ENCODE results near the gene RIC1. TPM values are rescaled to one million over a fixed set of nuclear protein-coding genes. Genes with fewer than 3 reads are reported as not detected.

Gene RIC1
- total and polyA plus RNA-seq, 9 of the 15 experiments (the other 6 are each of a cell fraction or from before 2014, with no cell fraction given): 3.2 to 25.8 (median 15.0) TPM

DNA sequence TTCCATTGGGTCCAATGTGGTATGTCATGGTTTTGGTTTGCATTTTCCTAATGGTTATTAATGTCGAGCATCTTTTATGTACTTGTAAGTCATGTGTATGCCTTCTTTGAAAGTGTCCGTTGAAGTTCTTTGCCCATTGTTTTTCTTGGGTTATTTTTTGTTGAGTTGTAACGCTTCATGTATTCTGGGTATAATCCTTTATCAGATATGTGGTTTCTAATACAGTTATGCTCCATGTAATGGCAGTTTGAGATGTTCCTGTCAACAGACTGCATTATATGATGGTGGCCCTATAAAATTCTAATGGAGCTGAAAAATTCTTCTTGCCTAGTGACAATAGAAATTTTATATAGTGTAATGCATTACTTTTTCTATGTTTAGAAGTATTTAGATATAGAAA lies 17.2 kb downstream of the RIC1 start:
- H2AFZ ChIP-seq (ENCODE audit: low read depth, low read length): no peak overlapping the region
- ChIA-PET POLR2A (no interaction called here), CTCF (ENCODE audit: low intra/inter-chr PET ratio) (no interaction called here)
- WGBS (ENCODE audit: insufficient coverage, low coverage, missing lambda C conversion rate): 58% methylated on average over 3 of the region's 3 CpGs
- no TSS peak for BruUV-seq (replicated peaks)
- peaks cover 97% of the 10 kb centered on the region for H3K79me2 ChIP-seq (ENCODE audit: control insufficient read depth, insufficient read depth, low read length)
- no peak overlapping the region for H3K4me3 ChIP-seq
- H4K20me1 ChIP-seq (replicated peaks; ENCODE audit: control insufficient read depth, insufficient read depth, low read length): no peaks in the 10 kb centered on the region
- no peak for FAIRE-seq
- no peaks in the 10 kb centered on the region; a peak in 2 of 5 replicates for H3K4me1 ChIP-seq (replicated peaks in 1 of 2; ENCODE audit: control insufficient read depth in 2 of 2, insufficient read depth in 2 of 2, low read length in 2 of 2)
- intact Hi-C loops (cut with micrococcal nuclease): no loop called here
- in situ Hi-C loops (cut with MboI): no loop called here
- H3K9me3 ChIP-seq (replicated peaks; ENCODE audit: control insufficient read depth, insufficient read depth, low read depth, low read length): peaks cover 3% of the 10 kb centered on the region
- DNase-seq (ENCODE audit: extremely low read depth in 1 of 4, low spot score in 3 of 4): no peak
- no peak for ATAC-seq
- no peak overlapping the region for H3K4me2 ChIP-seq (ENCODE audit: insufficient read depth, low read length)
- H3K9me1 ChIP-seq (ENCODE audit: control insufficient read depth, insufficient read depth, low read length): no peaks in the 10 kb centered on the region
- no peak for TF ChIP-seq TRIM24 (IDR thresholded peaks at IDR 0.05)
- no peak for TF ChIP-seq TBP (optimal IDR thresholded peaks at IDR 0.05; ENCODE audit: low read depth, low read length)
- TF ChIP-seq ZNF830 (CRISPR knock-in tag; IDR thresholded peaks at IDR 0.05): no peak
- no peak for TF ChIP-seq XRCC3 (IDR thresholded peaks at IDR 0.05)
- no peak for TF ChIP-seq KAT8 (IDR thresholded peaks at IDR 0.05; ENCODE audit: low read depth)
- TF ChIP-seq MTF1 (CRISPR knock-in tag; IDR thresholded peaks at IDR 0.05; ENCODE audit: borderline replicate concordance): no peak
- no peak for TF ChIP-seq NFE2 (IDR thresholded peaks at IDR 0.05; ENCODE audit: low read depth)
- no peak for TF ChIP-seq ZKSCAN1 (IDR thresholded peaks at IDR 0.05; ENCODE audit: low read depth, low read length)
- no peak for TF ChIP-seq TFAM (CRISPR knock-in tag; conservative IDR thresholded peaks at IDR 0.05)
- no peak for TF ChIP-seq TAF15 (IDR thresholded peaks at IDR 0.05; ENCODE audit: low read depth, low read length)
- TF ChIP-seq ARNT (IDR thresholded peaks at IDR 0.05): no peak
- TF ChIP-seq GATAD2A (IDR thresholded peaks at IDR 0.05): no peak
- TF ChIP-seq, protein P1, sequence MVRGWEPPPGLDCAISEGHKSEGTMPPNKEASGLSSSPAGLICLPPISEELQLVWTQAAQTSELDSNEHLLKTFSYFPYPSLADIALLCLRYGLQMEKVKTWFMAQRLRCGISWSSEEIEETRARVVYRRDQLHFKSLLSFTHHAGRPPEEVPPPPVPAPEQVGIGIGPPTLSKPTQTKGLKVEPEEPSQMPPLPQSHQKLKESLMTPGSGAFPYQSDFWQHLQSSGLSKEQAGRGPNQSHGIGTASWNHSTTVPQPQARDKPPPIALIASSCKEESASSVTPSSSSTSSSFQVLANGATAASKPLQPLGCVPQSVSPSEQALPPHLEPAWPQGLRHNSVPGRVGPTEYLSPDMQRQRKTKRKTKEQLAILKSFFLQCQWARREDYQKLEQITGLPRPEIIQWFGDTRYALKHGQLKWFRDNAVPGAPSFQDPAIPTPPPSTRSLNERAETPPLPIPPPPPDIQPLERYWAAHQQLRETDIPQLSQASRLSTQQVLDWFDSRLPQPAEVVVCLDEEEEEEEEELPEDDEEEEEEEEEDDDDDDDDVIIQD (CRISPR knock-in tag; IDR thresholded peaks at IDR 0.05): no peak
- TF ChIP-seq CAMTA2 (CRISPR knock-in tag; conservative IDR thresholded peaks at IDR 0.05): no peak
- TF ChIP-seq MAFF (IDR thresholded peaks at IDR 0.05; ENCODE audit: low read length): no peak
- H3K27ac ChIP-seq (ENCODE audit: extremely low read depth, low read depth, low read length): no peak overlapping the region
- H3K27me3 ChIP-seq (ENCODE audit: control insufficient read depth in 2 of 2, insufficient read depth in 2 of 2, low read length in 2 of 2): no peaks in the 10 kb centered on the region
- no peak overlapping the region for H3K9ac ChIP-seq (ENCODE audit: insufficient read depth in 1 of 2, low read depth in 2 of 2, low read length in 2 of 2)
- H3K36me3 ChIP-seq (ENCODE audit: control insufficient read depth, insufficient read depth, low read length): no peaks in the 10 kb centered on the region
